OCI-LY7 (cell line): ENCODE data around the gene ASMTL. TPM values are rescaled to one million over a fixed set of nuclear protein-coding genes. Genes with fewer than 3 reads are reported as not detected.

Source experiments
- BruUV-seq: library from RNA; stranded (reverse); fragments of 400-500 nt; replicated peaks from 2 replicates; lab custom pipeline; 2021; lab: Mats Ljungman, UMichigan
- CTCF ChIA-PET: fragments of 300-600 bp; sonication (Branson Sonifier 250); formaldehyde crosslinking; loops from one replicate; lab custom pipeline; 2022; ENCODE audit warnings: antibody characterized with exemption; ENCODE audit not compliant: unreplicated experiment; lab: Charles Lee
- POLR2A ChIA-PET: fragments of 300-600 bp; sonication (Branson Sonifier 250); formaldehyde crosslinking; loops from one replicate; lab custom pipeline; 2022; ENCODE audit warnings: antibody characterized with exemption; lab: Charles Lee
- DNase-seq: peaks from one replicate; pipeline ENCODE4 v3.0.0-alpha.2; 2015; ENCODE audit warnings: low spot score
- H2AFZ ChIP-seq: fragments of 200-600 bp; sonication (generic), shearing (Covaris generic); 2 replicates; pipeline ENCODE4 v1.6.1; 2014; ENCODE audit warnings: mild to moderate bottlenecking, antibody characterized with exemption, low read length, moderate library complexity
- H3K27ac ChIP-seq: fragments of 200-600 bp; sonication (generic); 2 replicates; pipeline ENCODE4 v1.5.1; 2014; ENCODE audit warnings: mixed run types, low read depth, mild to moderate bottlenecking, moderate library complexity, low read length, inconsistent platforms; ENCODE audit not compliant: poor library complexity, severe bottlenecking
- H3K36me3 ChIP-seq: fragments of 200-600 bp; sonication (generic); 2 replicates; pipeline ENCODE4 v1.6.1; 2014; ENCODE audit warnings: mild to moderate bottlenecking, antibody characterized with exemption, low read length, moderate library complexity, mixed read lengths; ENCODE audit not compliant: insufficient read depth
- H3K4me1 ChIP-seq: fragments of 200-600 bp; sonication (generic); 2 replicates; pipeline ENCODE4 v1.5.1; 2014; ENCODE audit warnings: mild to moderate bottlenecking, low read length; ENCODE audit not compliant: insufficient read depth, poor library complexity, severe bottlenecking
- H3K4me2 ChIP-seq: fragments of 200-600 bp; sonication (generic); 2 replicates; pipeline ENCODE4 v1.6.1; 2014; ENCODE audit warnings: mild to moderate bottlenecking, low read length
- H3K4me3 ChIP-seq: fragments of 200-600 bp; sonication (generic); 2 replicates; pipeline ENCODE4 v1.5.1; 2014; ENCODE audit warnings: mild to moderate bottlenecking, low read depth, low read length; ENCODE audit not compliant: poor library complexity, severe bottlenecking
- H3K79me2 ChIP-seq: fragments of 200-600 bp; sonication (generic); 2 replicates; pipeline ENCODE4 v1.6.1; 2016; ENCODE audit warnings: low read depth, mild to moderate bottlenecking, low read length, moderate library complexity, mixed read lengths; ENCODE audit not compliant: insufficient read depth
- H3K9me2 ChIP-seq: fragments of 200-600 bp; sonication (generic); 2 replicates; pipeline ENCODE4 v1.6.1; 2016; ENCODE audit warnings: mild to moderate bottlenecking, low read length, mixed read lengths; ENCODE audit not compliant: insufficient read depth
- H3K9me3 ChIP-seq: fragments of 200-600 bp; sonication (generic); 2 replicates; pipeline ENCODE4 v1.6.1; 2014; ENCODE audit warnings: mild to moderate bottlenecking, mixed run types, low read length, mixed read lengths
- H4K20me1 ChIP-seq: fragments of 200-600 bp; sonication (generic); 2 replicates; pipeline ENCODE4 v1.6.1; 2014; ENCODE audit warnings: mild to moderate bottlenecking, antibody characterized with exemption, low read length, moderate library complexity, mixed read lengths; ENCODE audit not compliant: insufficient read depth
- EZH2phosphoT487 ChIP-seq: fragments of 200-600 bp; sonication (generic); IDR thresholded peaks from 2 replicates; pipeline ENCODE4 v1.6.1; 2018; ENCODE audit warnings: low read depth, borderline replicate concordance, mild to moderate bottlenecking, mixed run types, antibody characterized with exemption, low read length, moderate library complexity, mixed read lengths
- intact Hi-C: fragments of 100-400 bp; cut with micrococcal nuclease; formaldehyde crosslinking; loops from one replicate; pipeline ENCODE4 v1.10.0; 2022; ENCODE audit not compliant: unreplicated experiment
- total RNA-seq, 2 experiments: library from RNA; depleted of rRNA in 1 of 2; stranded (reverse); fragments of >200 nt in 1 of 2; shearing (Covaris generic) in 1 of 2; gene quantifications; 2 replicates each; pipeline ENCODE4 v1.2.3, GENCODE V29; 2014 to 2022
- TF ChIP-seq, protein P1 (sequence below): fragments of 200-600 bp; sonication (generic); conservative IDR thresholded peaks from 2 replicates; pipeline ENCODE4 v1.5.1; 2014; ENCODE audit warnings: mild to moderate bottlenecking, antibody characterized with exemption, low read length, moderate library complexity, mixed read lengths

The ASMTL gene
- total RNA-seq, 2 experiments from 2014 or later = 17.2 to 37.0 TPM

DNA sequence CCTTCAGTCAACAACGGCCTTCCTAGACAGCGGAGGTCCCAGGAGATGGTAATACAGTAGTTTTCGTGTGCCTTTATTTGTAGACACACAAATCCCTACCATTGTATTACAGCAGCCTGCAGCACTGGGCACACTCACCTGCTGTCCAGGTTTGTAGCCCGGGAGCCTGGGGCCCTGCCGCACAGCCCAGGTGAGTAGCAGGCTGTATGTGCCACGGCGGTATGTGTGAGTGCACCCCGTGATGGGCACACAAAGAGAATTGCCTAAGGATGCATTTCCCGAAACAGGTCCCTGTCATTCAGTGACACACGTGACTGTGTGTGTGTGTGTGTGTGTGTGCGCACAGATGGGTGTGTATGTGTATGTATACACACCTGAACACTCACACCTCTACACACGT lies 52.7 kb downstream of the ASMTL start:
- BruUV-seq = no TSS peak
- POLR2A ChIA-PET = no interaction called here
- peaks cover 95% of the 10 kb centered on the region for H3K36me3 ChIP-seq
- H3K4me1 ChIP-seq = peaks cover 3% of the 10 kb centered on the region
- no peak overlapping the region for H3K27ac ChIP-seq
- CTCF ChIA-PET = no interaction called here
- no peak overlapping the region for H3K4me2 ChIP-seq
- no peaks in the 10 kb centered on the region for H4K20me1 ChIP-seq
- H3K79me2 ChIP-seq = peaks cover 13% of the 10 kb centered on the region; the same call in 1 of the 2 replicates
- no peaks in the 10 kb centered on the region for H3K9me3 ChIP-seq
- TF ChIP-seq EZH2phosphoT487 = no peak
- TF ChIP-seq, protein P1, sequence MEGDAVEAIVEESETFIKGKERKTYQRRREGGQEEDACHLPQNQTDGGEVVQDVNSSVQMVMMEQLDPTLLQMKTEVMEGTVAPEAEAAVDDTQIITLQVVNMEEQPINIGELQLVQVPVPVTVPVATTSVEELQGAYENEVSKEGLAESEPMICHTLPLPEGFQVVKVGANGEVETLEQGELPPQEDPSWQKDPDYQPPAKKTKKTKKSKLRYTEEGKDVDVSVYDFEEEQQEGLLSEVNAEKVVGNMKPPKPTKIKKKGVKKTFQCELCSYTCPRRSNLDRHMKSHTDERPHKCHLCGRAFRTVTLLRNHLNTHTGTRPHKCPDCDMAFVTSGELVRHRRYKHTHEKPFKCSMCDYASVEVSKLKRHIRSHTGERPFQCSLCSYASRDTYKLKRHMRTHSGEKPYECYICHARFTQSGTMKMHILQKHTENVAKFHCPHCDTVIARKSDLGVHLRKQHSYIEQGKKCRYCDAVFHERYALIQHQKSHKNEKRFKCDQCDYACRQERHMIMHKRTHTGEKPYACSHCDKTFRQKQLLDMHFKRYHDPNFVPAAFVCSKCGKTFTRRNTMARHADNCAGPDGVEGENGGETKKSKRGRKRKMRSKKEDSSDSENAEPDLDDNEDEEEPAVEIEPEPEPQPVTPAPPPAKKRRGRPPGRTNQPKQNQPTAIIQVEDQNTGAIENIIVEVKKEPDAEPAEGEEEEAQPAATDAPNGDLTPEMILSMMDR = no peak
- no peak overlapping the region for H2AFZ ChIP-seq
- intact Hi-C loops = no loop called here
- H3K9me2 ChIP-seq = no peaks in the 10 kb centered on the region
- no peak overlapping the region for H3K4me3 ChIP-seq
- no peak for DNase-seq

GRCh38 chrX:1398431-1399340 lies 54.0 kb downstream of the ASMTL start:
- H3K4me3 ChIP-seq = no peak overlapping the region
- no peaks in the 10 kb centered on the region for H3K9me2 ChIP-seq
- H4K20me1 ChIP-seq = no peaks in the 10 kb centered on the region
- intact Hi-C loops = no loop called here
- no peak for DNase-seq
- no peak for TF ChIP-seq EZH2phosphoT487
- TF ChIP-seq, protein P1 = no peak
- no peak overlapping the region for H2AFZ ChIP-seq
- H3K27ac ChIP-seq = no peak overlapping the region
- BruUV-seq = no TSS peak
- H3K36me3 ChIP-seq = peaks cover 88% of the 10 kb centered on the region
- POLR2A ChIA-PET = no interaction called here
- CTCF ChIA-PET = no interaction called here
- no peak overlapping the region for H3K4me2 ChIP-seq
- H3K4me1 ChIP-seq = peaks cover 14% of the 10 kb centered on the region
- peaks cover 27% of the 10 kb centered on the region for H3K79me2 ChIP-seq
- H3K9me3 ChIP-seq = no peaks in the 10 kb centered on the region
